Left forelimb (tissue), 1 donor: ENCODE results near the gene OR56B4.
"Not testable (repeated sequence)": the region's sequence is repeated elsewhere in the genome, so short reads cannot be mapped to it uniquely, and the experiment has no call there.

Experiments
- DNase-seq: peaks from one replicate; pipeline ENCODE4 v3.0.0-alpha.2; 2018; ENCODE audit warnings: low spot score

Gene OR56B4, protein sequence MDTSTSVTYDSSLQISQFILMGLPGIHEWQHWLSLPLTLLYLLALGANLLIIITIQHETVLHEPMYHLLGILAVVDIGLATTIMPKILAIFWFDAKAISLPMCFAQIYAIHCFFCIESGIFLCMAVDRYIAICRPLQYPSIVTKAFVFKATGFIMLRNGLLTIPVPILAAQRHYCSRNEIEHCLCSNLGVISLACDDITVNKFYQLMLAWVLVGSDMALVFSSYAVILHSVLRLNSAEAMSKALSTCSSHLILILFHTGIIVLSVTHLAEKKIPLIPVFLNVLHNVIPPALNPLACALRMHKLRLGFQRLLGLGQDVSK

DNA sequence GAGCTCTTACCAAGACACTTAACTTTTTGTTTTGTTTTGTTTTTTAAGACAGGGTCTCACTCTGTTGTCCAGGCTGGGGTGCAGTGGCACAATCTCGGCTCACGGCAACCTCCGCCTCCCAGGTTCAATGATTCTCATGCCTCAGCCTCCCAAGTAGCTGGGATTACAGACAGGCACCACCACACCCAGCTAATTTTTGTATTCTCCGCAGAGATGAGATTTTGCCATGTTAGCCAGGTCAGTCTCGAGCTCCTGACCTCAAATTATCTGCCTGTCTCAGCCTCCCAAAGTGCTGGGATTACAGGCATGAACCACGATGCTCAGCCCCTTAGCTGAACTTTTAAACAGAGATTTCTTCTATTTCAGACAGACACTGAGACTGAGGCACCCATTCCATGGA lies at the start of gene OR56B4:
Gene OR56B4, plus strand, starts transcription at position 301 of the 400 bp plus-strand sequence. Its CDS starts 95 bp downstream, at position 396.
- DNase-seq, result not testable (repeated sequence)

DNA sequence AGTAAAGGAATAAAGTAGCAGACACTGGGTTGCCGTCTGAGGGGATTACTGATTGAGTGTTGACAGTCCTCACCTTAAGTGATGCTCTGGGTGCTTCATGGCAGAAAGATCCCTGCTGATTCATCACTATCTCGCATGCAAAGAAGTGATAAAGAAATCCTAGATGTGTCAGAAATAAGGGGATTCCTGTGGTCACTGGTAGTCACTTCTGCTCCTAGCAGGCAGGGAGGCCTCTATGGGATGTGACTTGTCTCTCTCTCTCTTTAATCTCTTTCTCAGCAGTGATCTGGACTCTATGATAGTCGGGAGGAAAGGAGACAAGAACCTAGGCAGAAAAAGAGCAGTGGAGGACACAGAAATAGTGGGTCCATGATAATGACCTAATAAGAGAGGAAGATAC lies 46.0 kb upstream of the OR56B4 start:
- DNase-seq, result no peak

DNA sequence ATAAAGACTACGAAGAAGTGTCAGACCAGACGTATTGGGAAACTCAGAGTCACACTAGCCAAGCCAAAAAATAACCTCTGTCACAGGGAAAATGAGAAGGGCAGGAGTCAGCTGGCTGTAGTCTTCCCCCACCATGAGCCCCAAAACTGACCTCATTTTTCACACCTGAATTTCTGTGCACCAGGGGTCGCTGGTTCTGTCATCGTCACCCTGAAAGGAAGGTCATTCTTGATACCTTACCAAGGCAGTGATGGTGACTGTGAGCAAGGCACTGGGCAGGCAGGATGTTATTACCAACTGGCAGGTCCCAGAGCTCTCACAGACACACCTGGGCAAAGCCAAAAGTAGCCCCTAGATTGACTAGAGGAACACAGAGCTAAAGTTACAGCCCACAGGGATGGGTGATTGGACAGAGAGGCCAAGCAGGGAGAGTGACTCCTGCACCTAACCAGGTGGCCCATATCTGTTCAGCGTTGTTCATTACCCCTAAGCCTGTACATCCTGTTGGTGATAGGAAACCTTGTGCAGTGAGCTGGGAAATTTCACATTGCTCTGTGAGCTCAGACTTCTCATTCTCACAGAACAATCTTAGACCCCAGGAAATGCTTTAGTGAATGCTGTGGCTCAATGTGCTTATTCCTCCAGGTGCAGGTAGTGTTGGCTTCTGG lies 44.7 kb upstream of the OR56B4 start:
- no peak for DNase-seq

DNA sequence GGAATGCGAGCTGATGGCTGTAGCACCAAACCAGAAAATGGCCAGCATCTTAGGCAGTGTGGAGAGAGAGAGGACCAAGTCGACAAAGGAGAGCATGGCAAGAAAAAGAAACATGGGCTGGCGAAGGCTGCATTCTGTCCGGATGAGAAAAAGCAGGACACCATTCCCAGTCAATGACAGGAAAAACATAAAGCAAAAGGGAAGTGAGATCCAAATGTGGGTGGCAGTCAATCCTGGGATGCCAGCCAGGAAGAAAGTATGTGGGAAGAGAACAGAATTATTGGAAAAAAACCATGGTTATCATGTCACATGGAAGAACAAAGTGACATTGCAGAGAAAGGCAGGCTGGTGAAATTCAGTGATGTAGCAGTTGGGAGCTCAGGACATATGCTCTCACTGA lies 40.0 kb upstream of the OR56B4 start:
- no peak for DNase-seq

DNA sequence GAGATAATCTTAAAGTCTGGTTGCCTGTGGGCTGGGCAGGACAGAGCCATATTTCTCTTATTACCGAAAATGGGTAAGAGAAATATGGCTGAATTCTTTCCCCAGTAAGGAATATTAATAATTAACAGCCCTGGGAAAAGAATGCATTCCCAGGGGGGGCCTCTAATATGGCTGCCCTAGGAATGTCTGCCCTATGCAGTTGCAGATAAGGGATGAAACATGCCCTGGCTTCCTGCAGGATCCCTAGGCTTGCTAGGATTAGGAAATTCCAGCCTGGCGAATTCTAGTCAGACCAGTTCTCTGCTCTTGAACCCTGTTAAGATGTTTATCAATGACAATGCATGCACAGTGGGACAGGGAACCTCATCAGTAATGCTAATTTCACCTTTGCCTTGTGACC lies 31.0 kb upstream of the OR56B4 start:
- DNase-seq, result not testable (repeated sequence)

DNA sequence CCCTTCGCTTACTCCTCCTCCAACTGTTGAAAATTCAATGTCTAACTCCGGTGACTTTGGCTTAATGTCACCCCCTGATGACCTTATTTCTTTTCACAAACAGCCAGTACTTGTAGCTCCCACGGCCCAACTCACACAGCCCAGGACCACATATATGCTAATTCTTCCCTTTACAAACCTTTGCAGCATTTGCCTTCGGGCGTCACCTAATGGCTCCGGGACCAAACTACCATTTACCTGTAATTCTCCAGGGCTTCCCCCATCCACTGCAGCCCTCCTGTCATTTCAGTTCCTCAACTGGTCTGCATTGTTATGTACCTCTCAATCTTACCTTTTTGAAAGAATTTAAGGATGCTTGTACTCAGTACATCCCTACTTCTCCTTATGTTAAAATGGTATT lies 29.8 kb upstream of the OR56B4 start:
- DNase-seq, result no peak

DNA sequence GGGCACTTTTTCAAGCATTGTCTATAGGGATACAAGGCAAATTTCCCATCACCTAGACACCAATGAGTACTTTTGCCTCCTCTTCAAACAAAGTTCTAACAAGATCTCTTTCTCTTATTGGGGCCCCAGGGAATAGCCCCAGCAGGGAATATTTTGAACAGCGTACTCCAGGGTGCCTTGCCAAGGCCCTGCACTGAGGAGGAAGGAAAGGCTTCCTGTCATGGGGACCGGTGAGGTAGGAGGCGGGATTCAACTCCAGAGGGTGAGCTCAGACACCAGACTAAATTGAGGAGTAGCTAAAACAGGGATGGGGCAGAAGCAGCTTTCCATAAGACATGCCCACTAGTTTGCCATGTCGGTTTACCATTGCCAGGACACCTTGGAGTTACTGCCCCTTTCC lies 28.0 kb upstream of the OR56B4 start:
- DNase-seq, result no peak

DNA sequence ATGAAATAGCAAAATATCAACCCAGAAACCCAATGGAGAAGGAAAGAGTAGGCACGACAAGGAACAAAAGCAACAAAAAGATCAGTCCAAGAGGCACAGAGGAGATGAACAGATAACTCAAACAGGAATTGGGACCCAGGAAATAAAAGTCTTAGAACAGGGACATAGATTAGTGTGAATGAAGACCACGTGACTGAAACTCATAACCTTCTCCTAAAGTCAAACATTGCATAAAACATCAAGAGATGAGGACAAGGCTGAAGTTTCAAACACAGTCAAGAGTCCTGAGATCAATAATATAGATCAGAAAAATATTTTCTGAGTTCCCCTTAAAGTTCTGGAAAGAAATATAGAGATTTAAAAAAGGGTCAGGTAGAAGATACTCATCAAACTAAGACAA lies 24.4 kb upstream of the OR56B4 start:
- DNase-seq, result no peak

DNA sequence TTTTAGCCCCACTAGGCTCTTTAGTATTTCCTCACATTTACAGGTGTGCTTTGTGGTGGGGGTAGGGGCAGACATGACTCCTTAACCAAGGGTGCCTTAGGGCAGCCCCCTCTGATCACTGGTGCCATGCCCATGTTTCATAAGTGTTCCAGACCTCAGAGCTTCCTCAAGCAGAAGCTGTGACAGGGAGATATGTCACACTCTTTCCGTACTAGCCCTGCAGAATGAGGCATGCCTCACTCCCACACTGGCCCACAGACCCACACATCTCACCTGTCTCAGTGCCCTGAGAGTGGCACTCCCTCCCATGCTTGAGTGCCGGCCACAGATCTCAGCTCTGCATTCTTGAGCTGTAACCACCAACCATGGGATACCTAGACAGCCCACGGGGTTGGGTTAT lies 22.9 kb upstream of the OR56B4 start:
- no peak for DNase-seq

DNA sequence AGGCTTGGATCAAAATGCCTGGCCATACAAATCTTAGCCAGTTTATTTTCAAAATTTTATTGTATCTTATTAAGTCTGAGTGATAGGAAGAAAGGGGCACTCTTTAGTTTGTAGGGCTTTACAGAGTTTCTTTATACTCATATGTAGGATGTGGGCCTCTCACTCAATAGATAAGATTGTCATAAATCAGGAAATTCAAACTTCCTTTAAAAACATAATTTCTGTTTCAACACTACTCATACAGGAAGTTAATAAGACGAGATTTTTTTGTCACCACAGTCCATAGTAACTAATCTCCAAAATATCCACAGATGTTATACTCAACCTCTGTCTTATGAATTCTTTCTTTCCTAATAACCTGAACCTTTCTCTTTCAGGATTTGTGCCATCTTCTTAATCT lies 13.3 kb upstream of the OR56B4 start:
- DNase-seq, result no peak

DNA sequence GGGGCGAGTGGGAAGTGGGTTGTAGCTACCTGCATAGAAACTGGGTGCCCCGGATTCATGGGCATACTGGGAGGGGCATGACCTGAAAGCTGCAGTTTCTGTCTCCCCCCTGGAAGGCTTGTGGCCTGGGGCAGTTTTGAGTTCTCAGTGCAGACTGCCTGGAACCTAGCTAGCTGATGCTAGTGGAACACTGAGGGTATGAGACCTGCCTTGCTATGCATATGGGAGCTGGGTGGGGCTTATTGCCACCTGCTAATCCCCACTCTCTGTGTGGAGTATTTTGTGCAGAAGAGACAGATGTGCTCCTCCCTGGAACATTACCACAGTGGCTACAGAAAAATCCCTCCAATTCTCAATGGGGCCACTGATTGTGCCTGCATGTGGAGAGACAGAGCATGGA lies 11.7 kb upstream of the OR56B4 start:
- DNase-seq, result no peak

DNA sequence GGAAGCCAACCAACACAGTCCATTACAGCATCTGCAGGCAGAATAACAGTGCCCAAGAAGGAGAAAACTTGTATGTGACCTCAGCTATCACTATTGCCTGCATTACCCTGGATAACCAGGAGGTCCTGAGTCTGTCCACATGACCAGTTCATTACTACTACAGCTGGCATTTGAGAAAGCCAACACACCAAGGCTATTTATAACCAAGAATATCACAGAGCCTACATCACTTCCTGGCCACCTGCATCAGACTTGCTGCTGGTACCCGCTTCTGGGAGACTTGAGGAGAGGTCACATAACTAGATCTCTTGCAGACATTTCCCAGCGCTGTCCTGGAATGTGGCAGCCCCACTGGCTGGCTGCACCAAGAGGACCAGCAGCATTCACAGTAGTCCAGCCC lies 11.1 kb upstream of the OR56B4 start:
- no peak for DNase-seq

DNA sequence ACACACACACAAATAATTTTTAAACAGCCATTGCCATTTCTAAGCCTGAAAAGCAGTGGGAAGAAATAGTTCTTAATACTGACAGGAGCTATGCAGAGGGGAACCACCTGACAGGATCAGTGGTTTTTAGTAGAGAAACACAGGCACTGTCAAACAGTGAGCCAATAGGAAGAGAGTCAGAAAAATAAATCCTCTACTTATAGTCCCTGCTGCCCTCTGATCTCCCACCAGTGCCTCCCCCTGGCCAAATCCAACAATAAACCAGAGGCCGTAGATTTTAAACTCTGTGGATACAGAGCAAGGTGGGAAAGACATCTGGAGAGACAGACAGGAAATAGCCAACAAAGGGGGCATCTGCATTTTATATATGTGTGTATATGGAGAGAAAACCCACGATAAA lies 7.9 kb upstream of the OR56B4 start:
- DNase-seq, result no peak

DNA sequence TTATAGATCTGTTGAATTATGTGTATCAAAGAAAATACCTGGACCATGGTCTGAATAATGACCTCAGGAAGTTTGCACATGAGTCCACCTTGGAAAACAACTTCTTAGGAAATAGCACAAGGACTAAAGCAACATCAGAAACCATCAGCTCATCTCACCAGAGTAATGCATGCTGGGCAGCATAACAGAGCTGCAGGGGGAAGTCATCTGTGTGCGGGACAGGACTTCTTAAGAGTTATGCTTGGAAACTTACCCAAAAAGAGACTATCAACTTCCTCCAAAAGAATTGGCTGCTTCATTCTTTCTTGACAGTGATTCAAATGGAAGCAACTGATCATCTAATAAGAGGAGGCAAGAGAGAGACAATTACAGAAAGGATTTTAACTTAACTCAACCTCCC lies 2.5 kb downstream of the OR56B4 start:
- no peak for DNase-seq

DNA sequence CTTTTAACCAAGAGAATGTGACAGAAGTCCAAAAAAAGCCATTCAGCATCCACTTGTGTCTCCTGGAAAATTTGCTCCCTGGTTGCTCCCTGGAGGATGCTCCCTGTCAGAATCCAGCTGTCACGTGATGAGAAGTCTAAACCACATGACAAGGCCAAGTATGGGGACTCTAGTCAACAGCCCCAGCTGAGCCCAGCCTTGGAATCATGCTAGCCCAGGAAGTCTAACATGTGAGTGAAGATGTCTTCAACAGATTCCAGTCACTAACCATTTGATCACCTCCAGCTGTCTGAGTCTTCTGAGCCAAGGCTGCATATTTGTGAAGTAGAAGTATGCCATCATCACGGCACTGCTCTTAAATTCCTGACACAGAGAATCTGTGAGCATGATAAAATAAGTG lies 4.2 kb downstream of the OR56B4 start:
- DNase-seq, result no peak

DNA sequence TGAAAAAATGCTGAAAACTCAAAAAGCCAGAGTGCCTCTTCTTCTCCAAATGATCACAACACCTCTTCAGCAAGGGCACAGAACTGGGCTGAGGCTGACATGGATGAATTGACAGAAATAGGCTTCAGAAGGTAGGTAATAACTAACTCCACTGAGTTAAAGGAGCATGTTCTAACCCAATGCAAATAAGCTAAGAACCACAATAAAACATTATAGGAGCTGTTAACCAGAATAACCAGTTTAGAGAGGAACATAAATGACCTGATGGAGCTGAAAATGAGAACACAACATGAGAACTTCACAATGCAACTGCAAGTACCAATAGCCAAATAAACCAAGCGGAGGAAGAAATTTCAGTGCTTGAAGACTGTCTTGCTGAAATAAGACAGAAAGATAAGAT lies 9.2 kb downstream of the OR56B4 start:
- DNase-seq, result no peak

DNA sequence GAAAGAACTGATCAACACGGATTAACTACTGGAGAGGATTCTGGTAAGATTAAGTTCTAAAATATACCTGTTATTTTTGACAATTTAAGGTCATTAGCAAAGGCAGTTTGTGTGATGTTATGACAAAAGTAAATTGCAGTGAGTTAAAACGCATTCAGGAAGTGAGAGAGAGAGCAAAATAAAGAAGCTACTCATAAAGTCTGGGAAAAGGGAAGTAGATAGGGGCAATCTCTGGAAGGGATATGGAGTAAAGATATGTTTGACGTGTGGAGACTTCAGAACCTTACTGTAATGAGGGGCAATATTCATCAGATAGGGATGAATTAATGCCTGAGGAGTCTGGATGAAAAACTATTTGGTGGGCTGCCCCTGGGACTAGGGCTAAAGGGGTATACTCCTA lies 16.8 kb downstream of the OR56B4 start:
- DNase-seq, result no peak

DNA sequence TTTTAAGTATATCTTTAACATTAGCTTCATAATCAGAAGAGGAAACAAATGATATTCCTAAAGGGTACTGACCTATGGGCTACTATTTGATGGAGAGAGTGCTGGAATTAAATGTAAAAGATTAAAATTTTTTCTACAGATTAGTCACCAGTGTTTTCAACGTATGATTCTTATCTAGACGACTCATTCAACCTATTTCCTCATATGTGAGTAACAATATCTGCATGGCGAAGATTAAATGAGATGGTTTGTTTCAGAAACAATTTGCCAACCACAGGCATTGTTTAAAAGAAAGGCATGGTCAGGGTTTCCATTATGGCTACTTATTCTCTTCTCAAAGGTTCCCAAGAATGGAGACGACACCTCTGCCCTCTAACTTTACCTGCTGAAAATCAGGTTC lies 20.4 kb downstream of the OR56B4 start:
- no peak for DNase-seq

DNA sequence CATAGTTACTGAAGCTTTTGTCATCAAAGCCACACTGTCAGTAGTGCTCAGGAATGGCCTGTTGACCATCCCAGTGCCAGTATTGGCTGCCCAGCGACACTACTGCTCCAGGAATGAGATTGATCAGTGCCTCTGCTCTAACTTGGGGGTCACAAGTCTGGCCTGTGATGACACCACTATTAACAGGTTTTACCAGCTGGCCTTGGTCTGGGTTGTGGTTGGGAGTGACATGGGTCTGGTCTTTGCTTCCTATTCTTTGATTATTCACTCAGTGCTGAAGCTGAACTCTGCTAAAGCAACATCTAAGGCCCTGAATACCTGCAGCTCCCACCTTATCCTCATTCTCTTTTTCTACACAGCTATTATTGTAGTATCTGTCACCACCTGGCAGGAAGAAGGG lies 21.5 kb downstream of the OR56B4 start:
- no peak for DNase-seq

DNA sequence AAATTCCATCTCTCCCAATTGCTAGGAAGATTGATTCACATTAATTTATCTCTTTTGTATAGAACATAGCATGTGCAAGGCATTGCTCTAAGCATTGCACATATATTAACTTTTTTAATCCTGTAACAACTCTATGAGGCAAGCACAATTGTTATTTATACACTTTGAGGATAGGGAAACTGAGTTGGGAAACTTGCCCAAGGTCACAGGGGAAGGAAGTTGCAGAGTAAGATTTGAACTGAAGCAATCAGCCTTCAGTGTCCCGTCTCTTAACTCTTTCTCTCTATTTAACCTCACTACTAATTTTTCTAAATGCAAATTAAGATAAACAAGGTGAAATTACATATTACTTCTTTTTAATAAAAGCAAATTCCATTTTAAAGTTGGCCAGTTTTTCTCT lies 22.2 kb downstream of the OR56B4 start:
- no peak for DNase-seq

DNA sequence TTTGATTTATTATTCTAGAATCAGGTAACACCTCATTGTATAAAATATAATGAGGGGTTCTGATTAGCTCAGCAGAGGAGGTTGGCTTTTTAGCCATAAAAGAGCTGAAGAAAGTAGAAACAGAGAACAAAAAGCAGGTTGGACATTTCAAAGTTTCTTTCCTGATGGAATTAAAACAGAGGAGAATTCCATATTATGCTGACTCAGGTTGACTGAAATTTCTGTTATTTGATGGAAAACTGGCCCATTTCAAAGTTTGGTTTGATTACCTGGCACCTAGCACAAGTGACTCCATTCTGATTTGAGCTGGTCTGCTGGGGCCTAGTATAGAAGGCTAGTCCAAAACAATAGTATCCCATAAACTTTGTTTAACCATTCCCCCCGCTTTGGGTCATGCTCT lies 24.9 kb downstream of the OR56B4 start:
- DNase-seq, result no peak

DNA sequence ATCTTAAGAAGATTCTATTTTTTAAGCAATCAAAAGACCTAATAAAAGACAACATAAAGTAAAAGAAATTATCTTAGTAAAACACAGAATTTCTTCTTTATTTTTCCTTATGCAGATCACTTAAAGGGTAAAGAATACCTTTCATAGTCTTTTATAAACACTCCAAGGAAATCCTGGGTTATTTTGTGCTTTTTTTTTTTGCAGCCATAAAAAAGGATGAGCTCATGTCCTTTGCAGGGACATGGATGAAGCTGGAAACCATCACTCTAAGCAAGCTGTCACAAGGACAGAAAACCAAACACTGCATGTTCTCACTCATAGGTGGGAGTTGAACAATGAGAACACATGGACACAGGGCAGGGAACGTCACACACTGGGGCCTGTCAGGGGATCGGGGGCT lies 28.5 kb downstream of the OR56B4 start:
- not testable (repeated sequence) for DNase-seq

DNA sequence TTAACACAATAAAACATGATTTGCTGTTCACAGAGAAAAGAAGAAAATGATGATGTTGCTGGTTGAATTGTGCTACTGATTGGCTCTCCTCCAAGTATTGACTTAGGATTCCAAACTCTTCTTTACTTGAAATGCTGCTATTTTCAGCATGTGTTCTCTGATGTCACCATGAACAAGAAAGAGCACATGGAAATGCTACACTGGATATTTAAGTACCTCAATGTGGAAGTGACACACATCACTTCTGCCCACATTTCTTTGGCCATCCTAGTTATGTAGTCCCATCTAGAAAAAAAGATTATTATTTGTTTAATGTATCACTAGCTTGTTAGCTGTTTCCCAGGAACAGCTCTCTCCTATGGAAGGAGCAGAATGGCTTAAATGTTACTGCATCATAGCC lies 35.5 kb downstream of the OR56B4 start:
- DNase-seq, result no peak

DNA sequence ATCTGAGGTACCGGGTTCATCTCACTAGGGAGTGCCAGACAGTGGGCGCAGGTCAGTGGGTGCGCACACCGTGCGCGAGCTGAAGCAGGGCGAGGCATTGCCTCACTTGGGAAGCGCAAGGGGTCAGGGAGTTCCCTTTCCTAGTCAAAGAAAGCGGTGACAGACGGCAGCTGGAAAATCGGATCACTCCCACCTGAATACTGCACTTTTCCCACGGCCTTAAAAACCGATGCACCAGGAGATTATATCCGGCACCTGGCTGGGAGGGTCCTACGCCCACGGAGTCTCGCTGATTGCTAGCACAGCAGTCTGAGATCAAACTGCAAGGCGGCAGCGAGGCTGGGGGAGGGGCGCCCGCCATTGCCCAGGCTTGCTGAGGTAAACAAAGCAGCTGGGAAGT lies 36.3 kb downstream of the OR56B4 start:
- not testable (repeated sequence) for DNase-seq
